Tibial nerve (tissue), 4 donors: ENCODE data around the gene DHRS4. TPM values are rescaled to one million over a fixed set of nuclear protein-coding genes. Genes with fewer than 3 reads are reported as not detected.

ENCODE experiments used
- DNase-seq, 2 donors: peaks; one replicate each; pipeline ENCODE4 v3.0.0-alpha.2; 2019; ENCODE audit warnings: low spot score in 2 of 2
- H3K27ac ChIP-seq, 4 donors: fragments of 200-600 bp; sonication (generic) in 3 of 4; one replicate each; pipeline ENCODE4 v1.5.1; 2017 to 2019; ENCODE audit warnings: mild to moderate bottlenecking in 1 of 4
- H3K27me3 ChIP-seq, 2 donors: fragments of 200-600 bp; sonication (generic) in 1 of 2; one replicate each; pipeline versions ENCODE4 v1.5.1 to v1.6.0; 2017 to 2019
- H3K36me3 ChIP-seq, 3 donors: fragments of 200-600 bp; sonication (generic); one replicate each; pipeline ENCODE4 v1.5.1; 2018 to 2019
- H3K4me1 ChIP-seq, 4 donors: fragments of 200-600 bp; sonication (generic) in 3 of 4; one replicate each; pipeline ENCODE4 v1.5.1; 2017 to 2019
- H3K4me3 ChIP-seq, 4 donors: fragments of 200-600 bp; sonication (generic) in 3 of 4; one replicate each; pipeline ENCODE4 v1.5.1; 2017 to 2019; ENCODE audit warnings: mild to moderate bottlenecking in 1 of 4, moderate library complexity in 1 of 4
- H3K9me3 ChIP-seq, 4 donors: fragments of 200-600 bp; sonication (generic) in 3 of 4; one replicate each; pipeline ENCODE4 v1.5.1; 2017 to 2019
- EP300 ChIP-seq, 2 donors: sonication (generic); formaldehyde crosslinking; IDR thresholded peaks; one replicate each; pipeline ENCODE4 v1.6.1; 2017; ENCODE audit warnings: antibody characterized with exemption in 2 of 2, mild to moderate bottlenecking in 1 of 2
- POLR2A ChIP-seq, 2 donors: fragments of 450-650 bp; IDR thresholded peaks; one replicate each; pipeline ENCODE4 v1.6.1; 2017; ENCODE audit warnings: antibody characterized with exemption in 2 of 2, mild to moderate bottlenecking in 2 of 2, moderate library complexity in 2 of 2
- WGBS, 2 donors: methylation state at CpG; one replicate each; pipeline ENCODE4 v1.1.5; 2018; 5-methylcytosine and 5-hydroxymethylcytosine counted together
- total RNA-seq, 4 donors: library from RNA; depleted of rRNA; stranded (reverse); fragments of >200 nt; gene quantifications; one replicate each; pipeline ENCODE4 v1.1.0, GENCODE V29; 2016
- TF ChIP-seq, protein P1 (sequence below), 5 experiments: fragments of 200-600 bp in 3 of 5; fragments of 450-650 bp in 2 of 5; sonication (generic) in 3 of 5; IDR thresholded peaks; one replicate each; pipeline ENCODE4 v1.5.1; 2016 to 2019; ENCODE audit warnings: antibody characterized with exemption in 5 of 5, mild to moderate bottlenecking in 3 of 5, moderate library complexity in 2 of 5

The DHRS4 gene
- total RNA-seq, 4 donors from 2014 or later: 28.8 to 61.5 (median 49.8) TPM

GRCh38 chr14:23916446-23916845 is 37.1 kb upstream of the DHRS4 start:
- Histone ChIP-seq H3K27ac (peak overlapping the region in 2 of 4 donors; percentile 40 to 58), H3K4me1 (no peaks in the 10 kb centered on the region), H3K4me3 (no peak overlapping the region), H3K9me3 (peaks cover 0 to 5% (median 0%) of the 10 kb centered on the region in 4 donors), H3K36me3 (no peaks in the 10 kb centered on the region), H3K27me3 (no peaks in the 10 kb centered on the region)
- TF ChIP-seq, protein P1, sequence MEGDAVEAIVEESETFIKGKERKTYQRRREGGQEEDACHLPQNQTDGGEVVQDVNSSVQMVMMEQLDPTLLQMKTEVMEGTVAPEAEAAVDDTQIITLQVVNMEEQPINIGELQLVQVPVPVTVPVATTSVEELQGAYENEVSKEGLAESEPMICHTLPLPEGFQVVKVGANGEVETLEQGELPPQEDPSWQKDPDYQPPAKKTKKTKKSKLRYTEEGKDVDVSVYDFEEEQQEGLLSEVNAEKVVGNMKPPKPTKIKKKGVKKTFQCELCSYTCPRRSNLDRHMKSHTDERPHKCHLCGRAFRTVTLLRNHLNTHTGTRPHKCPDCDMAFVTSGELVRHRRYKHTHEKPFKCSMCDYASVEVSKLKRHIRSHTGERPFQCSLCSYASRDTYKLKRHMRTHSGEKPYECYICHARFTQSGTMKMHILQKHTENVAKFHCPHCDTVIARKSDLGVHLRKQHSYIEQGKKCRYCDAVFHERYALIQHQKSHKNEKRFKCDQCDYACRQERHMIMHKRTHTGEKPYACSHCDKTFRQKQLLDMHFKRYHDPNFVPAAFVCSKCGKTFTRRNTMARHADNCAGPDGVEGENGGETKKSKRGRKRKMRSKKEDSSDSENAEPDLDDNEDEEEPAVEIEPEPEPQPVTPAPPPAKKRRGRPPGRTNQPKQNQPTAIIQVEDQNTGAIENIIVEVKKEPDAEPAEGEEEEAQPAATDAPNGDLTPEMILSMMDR (IDR thresholded peaks at IDR 0.05): no peak
- TF ChIP-seq POLR2A (IDR thresholded peaks at IDR 0.05) (no peak), EP300 (IDR thresholded peaks at IDR 0.05) (no peak)
- peak in 1 of 2 donors; percentile 8 for DNase-seq
- 49 to 63% methylated on average over 5 of the region's 5 CpGs for whole genome bisulfite sequencing, 2 donors

DNA sequence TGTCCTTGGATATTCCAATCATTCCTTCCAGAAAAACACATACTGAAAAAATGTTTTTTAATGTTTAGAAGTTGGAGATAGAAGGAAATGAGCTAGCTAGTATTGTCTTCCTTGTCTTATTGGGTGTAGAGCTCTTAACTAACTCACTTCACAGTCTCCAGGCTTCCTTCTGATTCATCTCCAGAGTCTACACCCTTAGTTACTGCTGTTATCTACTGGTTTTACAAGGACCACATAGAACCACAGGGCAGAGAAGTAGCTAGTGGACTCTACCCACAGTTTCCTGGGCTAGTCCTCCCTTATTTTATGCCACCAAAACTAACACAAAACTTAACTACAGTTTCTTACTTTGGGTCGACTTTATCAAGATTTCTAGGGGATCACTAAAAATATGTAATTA is 31.0 kb upstream of the DHRS4 start:
- H3K27ac ChIP-seq: no peak overlapping the region
- DNase-seq: no peak
- WGBS, 2 donors: 93 to 94% methylated on average over 1 of the region's 1 CpG
- no peaks in the 10 kb centered on the region for H3K4me1 ChIP-seq
- H3K9me3 ChIP-seq: peaks cover 0 to 4% (median 0%) of the 10 kb centered on the region in 4 donors
- no peak overlapping the region for H3K4me3 ChIP-seq
- TF ChIP-seq POLR2A (IDR thresholded peaks at IDR 0.05) (no peak), EP300 (IDR thresholded peaks at IDR 0.05) (no peak)
- TF ChIP-seq, protein P1 (IDR thresholded peaks at IDR 0.05): no peak
- H3K27me3 ChIP-seq: no peaks in the 10 kb centered on the region
- H3K36me3 ChIP-seq: no peaks in the 10 kb centered on the region

DNA sequence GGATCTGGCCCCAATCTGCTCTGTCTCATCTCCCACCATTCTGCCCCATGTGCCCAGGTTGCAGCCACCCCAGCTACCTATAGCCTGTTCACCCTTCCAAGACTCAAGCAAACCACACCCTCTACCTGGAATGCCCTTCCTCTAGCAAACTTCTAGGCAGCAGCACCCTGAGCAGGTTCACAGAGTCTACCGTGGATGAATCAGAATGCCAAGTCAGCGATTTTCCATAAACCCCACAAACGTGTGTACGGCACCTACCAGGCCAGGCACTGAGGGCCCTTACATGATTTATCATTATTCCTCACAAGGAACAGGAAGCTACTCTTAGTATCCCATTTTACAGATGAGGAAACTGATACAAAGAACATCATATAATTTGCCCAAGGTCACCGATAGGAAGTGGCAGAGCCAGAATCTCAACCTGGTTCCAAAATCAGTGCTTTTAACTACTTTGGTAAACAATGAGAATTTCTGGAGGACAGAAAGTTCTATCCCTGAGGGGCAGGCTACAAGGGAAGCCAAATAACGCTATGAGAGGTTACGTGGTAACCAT is 28.0 kb upstream of the DHRS4 start:
- TF ChIP-seq POLR2A (IDR thresholded peaks at IDR 0.05): no peak
- no peak for TF ChIP-seq EP300 (IDR thresholded peaks at IDR 0.05)
- TF ChIP-seq, protein P1 (IDR thresholded peaks at IDR 0.05): no peak
- 86 to 94% methylated on average over 7 of the region's 7 CpGs for whole genome bisulfite sequencing, 2 donors
- Histone ChIP-seq H3K9me3 (no peaks in the 10 kb centered on the region), H3K4me3 (no peak overlapping the region), H3K36me3 (no peaks in the 10 kb centered on the region), H3K27ac (no peak overlapping the region), H3K27me3 (no peaks in the 10 kb centered on the region), H3K4me1 (peaks cover 0 to 15% (median 0%) of the 10 kb centered on the region in 4 donors)
- no peak for DNase-seq

- H3K27me3 ChIP-seq: no peaks in the 10 kb centered on the region
- H3K36me3 ChIP-seq: no peaks in the 10 kb centered on the region
- TF ChIP-seq, protein P1 (IDR thresholded peaks at IDR 0.05): no peak
- TF ChIP-seq EP300 (IDR thresholded peaks at IDR 0.05) (no peak), POLR2A (IDR thresholded peaks at IDR 0.05) (no peak)
- H3K4me1 ChIP-seq: peaks cover 0 to 17% (median 0%) of the 10 kb centered on the region in 4 donors
- 96 to 98% methylated on average over 11 of the region's 11 CpGs for WGBS, 2 donors
- no peak for DNase-seq
- H3K4me3 ChIP-seq: no peak overlapping the region
- no peaks in the 10 kb centered on the region for H3K9me3 ChIP-seq
- H3K27ac ChIP-seq: no peak overlapping the region
Measured at GRCh38 chr14:23926543-23926942, 27.0 kb upstream of the DHRS4 start.

GRCh38 chr14:23929136-23929535 is 24.4 kb upstream of the DHRS4 start:
- H3K27ac ChIP-seq: no peak overlapping the region
- peaks cover 0 to 17% (median 0%) of the 10 kb centered on the region in 4 donors for H3K4me1 ChIP-seq
- H3K9me3 ChIP-seq: no peaks in the 10 kb centered on the region
- 36 to 44% methylated on average over 5 of the region's 5 CpGs for WGBS, 2 donors
- no peak overlapping the region for H3K4me3 ChIP-seq
- no peak for DNase-seq
- H3K36me3 ChIP-seq: no peaks in the 10 kb centered on the region
- TF ChIP-seq, protein P1 (IDR thresholded peaks at IDR 0.05): no peak
- no peak for TF ChIP-seq EP300 (IDR thresholded peaks at IDR 0.05)
- TF ChIP-seq POLR2A (IDR thresholded peaks at IDR 0.05): no peak
- H3K27me3 ChIP-seq: no peaks in the 10 kb centered on the region
